HL-60/S4 treated with retinoic acid at 250 ng/mL for 4 days and 3 days (cell line): ENCODE data around the gene BAIAP2L2.

Experiments used
- in situ Hi-C: fragments of 300-500 bp; cut with MboI; formaldehyde crosslinking; loops from 2 replicates; pipeline ENCODE4 v1.7.0; 2022; ENCODE audit warnings: low sequenced_read_pairs

BAIAP2L2 gene

GRCh38 chr22:38070250-38070921 is 40.1 kb downstream of the BAIAP2L2 start:
- in situ Hi-C loops, result no loop called here

- in situ Hi-C loops, result no loop called here
These were observed 40.9 kb downstream of the BAIAP2L2 start for GRCh38 chr22:38069372-38070249.

- in situ Hi-C loops, result no loop called here
These were observed 41.7 kb downstream of the BAIAP2L2 start for GRCh38 chr22:38068641-38069371.

GRCh38 chr22:38067761-38068360 is 42.6 kb downstream of the BAIAP2L2 start:
- in situ Hi-C loops, result no loop called here

GRCh38 chr22:38067028-38067415 is 43.5 kb downstream of the BAIAP2L2 start:
- in situ Hi-C loops, result no loop called here

- in situ Hi-C loops, result no loop called here
These were observed 44.0 kb downstream of the BAIAP2L2 start for GRCh38 chr22:38066381-38067027.

- in situ Hi-C loops, result no loop called here
These were observed 44.9 kb downstream of the BAIAP2L2 start for GRCh38 chr22:38065539-38065938.

GRCh38 chr22:38062791-38063190 is 47.7 kb downstream of the BAIAP2L2 start:
- in situ Hi-C loops, result no loop called here

- in situ Hi-C loops, result no loop called here
These were observed 53.3 kb downstream of the BAIAP2L2 start, which contains the start of gene PICK1 for GRCh38 chr22:38056969-38057891. Gene PICK1 (plus strand): TSS chr22:38057404. CDS start chr22:38057810, 406 bp downstream.

- in situ Hi-C loops, result no loop called here
These were observed 58.3 kb downstream of the BAIAP2L2 start for GRCh38 chr22:38051900-38052862.

- in situ Hi-C loops, result no loop called here
These were observed 59.2 kb downstream of the BAIAP2L2 start for GRCh38 chr22:38051261-38051660.

GRCh38 chr22:38050720-38051119 is 59.8 kb downstream of the BAIAP2L2 start:
- in situ Hi-C loops, result no loop called here

- in situ Hi-C loops, result no loop called here
These were observed 60.5 kb downstream of the BAIAP2L2 start for GRCh38 chr22:38049812-38050619.

GRCh38 chr22:38046070-38046748 is 64.3 kb downstream of the BAIAP2L2 start:
- in situ Hi-C loops, result no loop called here

GRCh38 chr22:38043151-38044039 is 67.1 kb downstream of the BAIAP2L2 start:
- in situ Hi-C loops, result no loop called here

GRCh38 chr22:38042488-38042790 is 68.0 kb downstream of the BAIAP2L2 start:
- in situ Hi-C loops, result no loop called here
